ENCODE results near the gene BCAT1. TPM values are rescaled to one million over a fixed set of nuclear protein-coding genes. Genes with fewer than 3 reads are reported as not detected.
"Not testable (repeated sequence)": the region's sequence is repeated elsewhere in the genome, so short reads cannot be mapped to it uniquely, and the experiment has no call there.

The BCAT1 gene
- total RNA-seq, 1 experiment from 2014 or later = 5.8 TPM

DNA sequence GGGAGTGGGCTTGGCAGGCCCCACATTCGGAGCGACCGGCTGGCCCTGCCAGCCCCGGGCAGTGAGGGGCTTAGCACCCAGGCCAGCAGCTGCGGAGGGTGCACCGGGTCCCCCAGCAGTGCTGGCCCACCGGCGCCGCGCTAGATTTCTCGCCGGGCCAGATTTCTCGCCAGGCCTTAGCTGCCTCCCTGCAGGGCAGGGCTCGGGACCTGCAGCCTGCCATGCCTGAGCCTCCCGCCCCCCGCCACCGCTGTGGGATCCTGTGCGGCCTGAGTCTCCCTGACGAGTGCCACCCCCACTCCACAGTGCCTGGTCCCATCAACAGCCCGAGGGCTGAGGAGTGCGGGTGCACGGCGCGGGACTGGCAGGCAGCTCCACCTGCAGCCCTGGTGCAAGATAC, 82.8 kb downstream of the BCAT1 start:
- intact Hi-C loops (cut with micrococcal nuclease; ENCODE audit: unreplicated experiment); H3K4me3 ChIP-seq (ENCODE audit: low read depth in 2 of 2, low read length in 2 of 2); CTCF ChIA-PET; BruUV-seq (replicated peaks); H3K27me3 ChIP-seq (ENCODE audit: control insufficient read depth, insufficient read depth, low read length); H3K9me3 ChIP-seq (ENCODE audit: control insufficient read depth, insufficient read depth, low read depth, low read length); H3K36me3 ChIP-seq (ENCODE audit: control insufficient read depth, insufficient read depth, low read length); H3K4me1 ChIP-seq (ENCODE audit: control insufficient read depth, insufficient read depth, low read length); DNase-seq (ENCODE audit: low read depth, low spot score); POLR2A ChIA-PET; H3K27ac ChIP-seq (ENCODE audit: low read length); ATAC-seq; in situ Hi-C loops (cut with HindIII; ENCODE audit: low pct_unique_long_range_greater_than_20kb, low sequenced_read_pairs): not testable (repeated sequence)

DNA sequence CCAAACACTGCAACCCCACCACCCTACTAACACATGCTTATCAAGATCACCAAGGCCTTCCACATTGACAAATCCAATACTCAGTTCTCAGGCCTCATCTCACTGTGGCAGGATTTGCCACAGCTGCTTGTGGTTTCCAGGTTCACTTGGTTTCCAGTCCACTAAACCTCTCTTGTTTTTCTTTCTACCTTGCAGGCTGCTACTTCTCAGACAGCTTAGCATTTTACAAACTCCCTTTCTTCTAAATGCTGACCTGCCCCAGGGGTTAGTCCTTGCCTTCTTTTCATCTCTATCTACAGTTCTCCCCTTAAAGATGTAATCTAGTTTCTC, 84.1 kb downstream of the BCAT1 start:
- H3K9me3 ChIP-seq (ENCODE audit: control insufficient read depth, insufficient read depth, low read depth, low read length) = no peaks in the 10 kb centered on the region
- intact Hi-C loops (cut with micrococcal nuclease; ENCODE audit: unreplicated experiment) (no loop called here), in situ Hi-C loops (cut with HindIII; ENCODE audit: low pct_unique_long_range_greater_than_20kb, low sequenced_read_pairs) (no loop called here)
- no peaks in the 10 kb centered on the region for H3K4me1 ChIP-seq (ENCODE audit: control insufficient read depth, insufficient read depth, low read length)
- DNase-seq (ENCODE audit: low read depth, low spot score) = no peak
- H3K27ac ChIP-seq (ENCODE audit: low read length) = no peak overlapping the region
- ChIA-PET CTCF (no interaction called here), POLR2A (no interaction called here)
- TF ChIP-seq TCF7L2 (IDR thresholded peaks at IDR 0.05; ENCODE audit: low read depth, low read length) (no peak), POLR2AphosphoS5 (IDR thresholded peaks at IDR 0.05; ENCODE audit: low read depth, low read length) (no peak), SIN3A (IDR thresholded peaks at IDR 0.05; ENCODE audit: borderline replicate concordance, insufficient read depth, low read depth, low read length) (no peak)
- TF ChIP-seq, protein P1, sequence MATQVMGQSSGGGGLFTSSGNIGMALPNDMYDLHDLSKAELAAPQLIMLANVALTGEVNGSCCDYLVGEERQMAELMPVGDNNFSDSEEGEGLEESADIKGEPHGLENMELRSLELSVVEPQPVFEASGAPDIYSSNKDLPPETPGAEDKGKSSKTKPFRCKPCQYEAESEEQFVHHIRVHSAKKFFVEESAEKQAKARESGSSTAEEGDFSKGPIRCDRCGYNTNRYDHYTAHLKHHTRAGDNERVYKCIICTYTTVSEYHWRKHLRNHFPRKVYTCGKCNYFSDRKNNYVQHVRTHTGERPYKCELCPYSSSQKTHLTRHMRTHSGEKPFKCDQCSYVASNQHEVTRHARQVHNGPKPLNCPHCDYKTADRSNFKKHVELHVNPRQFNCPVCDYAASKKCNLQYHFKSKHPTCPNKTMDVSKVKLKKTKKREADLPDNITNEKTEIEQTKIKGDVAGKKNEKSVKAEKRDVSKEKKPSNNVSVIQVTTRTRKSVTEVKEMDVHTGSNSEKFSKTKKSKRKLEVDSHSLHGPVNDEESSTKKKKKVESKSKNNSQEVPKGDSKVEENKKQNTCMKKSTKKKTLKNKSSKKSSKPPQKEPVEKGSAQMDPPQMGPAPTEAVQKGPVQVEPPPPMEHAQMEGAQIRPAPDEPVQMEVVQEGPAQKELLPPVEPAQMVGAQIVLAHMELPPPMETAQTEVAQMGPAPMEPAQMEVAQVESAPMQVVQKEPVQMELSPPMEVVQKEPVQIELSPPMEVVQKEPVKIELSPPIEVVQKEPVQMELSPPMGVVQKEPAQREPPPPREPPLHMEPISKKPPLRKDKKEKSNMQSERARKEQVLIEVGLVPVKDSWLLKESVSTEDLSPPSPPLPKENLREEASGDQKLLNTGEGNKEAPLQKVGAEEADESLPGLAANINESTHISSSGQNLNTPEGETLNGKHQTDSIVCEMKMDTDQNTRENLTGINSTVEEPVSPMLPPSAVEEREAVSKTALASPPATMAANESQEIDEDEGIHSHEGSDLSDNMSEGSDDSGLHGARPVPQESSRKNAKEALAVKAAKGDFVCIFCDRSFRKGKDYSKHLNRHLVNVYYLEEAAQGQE (IDR thresholded peaks at IDR 0.05; ENCODE audit: insufficient read depth in 1 of 2, low read depth in 2 of 2, low read length in 1 of 2) = no peak
- TF ChIP-seq, protein P2, sequence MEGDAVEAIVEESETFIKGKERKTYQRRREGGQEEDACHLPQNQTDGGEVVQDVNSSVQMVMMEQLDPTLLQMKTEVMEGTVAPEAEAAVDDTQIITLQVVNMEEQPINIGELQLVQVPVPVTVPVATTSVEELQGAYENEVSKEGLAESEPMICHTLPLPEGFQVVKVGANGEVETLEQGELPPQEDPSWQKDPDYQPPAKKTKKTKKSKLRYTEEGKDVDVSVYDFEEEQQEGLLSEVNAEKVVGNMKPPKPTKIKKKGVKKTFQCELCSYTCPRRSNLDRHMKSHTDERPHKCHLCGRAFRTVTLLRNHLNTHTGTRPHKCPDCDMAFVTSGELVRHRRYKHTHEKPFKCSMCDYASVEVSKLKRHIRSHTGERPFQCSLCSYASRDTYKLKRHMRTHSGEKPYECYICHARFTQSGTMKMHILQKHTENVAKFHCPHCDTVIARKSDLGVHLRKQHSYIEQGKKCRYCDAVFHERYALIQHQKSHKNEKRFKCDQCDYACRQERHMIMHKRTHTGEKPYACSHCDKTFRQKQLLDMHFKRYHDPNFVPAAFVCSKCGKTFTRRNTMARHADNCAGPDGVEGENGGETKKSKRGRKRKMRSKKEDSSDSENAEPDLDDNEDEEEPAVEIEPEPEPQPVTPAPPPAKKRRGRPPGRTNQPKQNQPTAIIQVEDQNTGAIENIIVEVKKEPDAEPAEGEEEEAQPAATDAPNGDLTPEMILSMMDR (IDR thresholded peaks at IDR 0.05) = no peak
- no TSS peak for BruUV-seq (replicated peaks)
- H3K36me3 ChIP-seq (ENCODE audit: control insufficient read depth, insufficient read depth, low read length) = no peaks in the 10 kb centered on the region
- H3K27me3 ChIP-seq (ENCODE audit: control insufficient read depth, insufficient read depth, low read length) = no peaks in the 10 kb centered on the region
- no peak overlapping the region for H3K4me3 ChIP-seq (ENCODE audit: low read depth in 2 of 2, low read length in 2 of 2)
- ATAC-seq = no peak

DNA sequence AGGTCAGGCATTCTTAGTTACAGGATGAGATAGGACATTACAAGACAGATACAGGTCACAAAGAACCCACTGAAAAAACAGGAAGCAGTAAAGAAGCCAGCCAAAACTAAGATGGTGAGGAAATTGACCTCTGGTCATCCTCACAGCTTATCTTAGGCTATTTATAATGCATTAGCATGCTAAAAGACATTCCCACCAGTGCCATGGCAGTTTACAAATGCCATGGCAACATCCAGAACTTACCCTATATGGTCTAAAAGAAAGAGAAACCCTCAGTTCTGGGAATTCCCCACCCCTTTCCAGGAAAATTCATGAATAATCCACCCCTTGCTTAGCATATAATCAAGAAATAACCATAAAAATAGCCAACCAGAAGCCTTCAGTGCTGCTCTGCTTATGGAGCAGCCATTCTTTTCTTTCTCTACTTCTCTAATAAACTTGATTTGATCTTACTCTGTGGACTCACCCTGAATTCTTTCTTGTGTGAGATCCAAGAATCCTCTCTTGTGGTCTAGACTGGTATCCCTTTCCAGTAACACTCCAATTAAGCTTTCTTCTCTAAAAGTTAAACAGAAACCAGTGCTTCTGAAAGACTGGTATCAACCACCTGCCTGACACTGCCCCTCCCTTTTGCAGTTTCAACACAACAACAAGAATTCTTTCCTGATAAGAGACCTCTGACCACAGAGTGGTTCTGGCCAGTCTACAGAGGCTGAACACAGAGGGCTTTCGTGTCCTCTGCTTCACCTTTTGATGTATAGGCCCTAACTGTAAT, 86.9 kb downstream of the BCAT1 start:
- in situ Hi-C loops (cut with HindIII; ENCODE audit: low pct_unique_long_range_greater_than_20kb, low sequenced_read_pairs) = no loop called here
- CTCF ChIA-PET = no interaction called here
- no peaks in the 10 kb centered on the region for H3K36me3 ChIP-seq (ENCODE audit: control insufficient read depth, insufficient read depth, low read length)
- H3K9me3 ChIP-seq (ENCODE audit: control insufficient read depth, insufficient read depth, low read depth, low read length) = no peaks in the 10 kb centered on the region
- H3K4me1 ChIP-seq (ENCODE audit: control insufficient read depth, insufficient read depth, low read length) = no peaks in the 10 kb centered on the region
- no peak for TF ChIP-seq SIN3A (IDR thresholded peaks at IDR 0.05; ENCODE audit: borderline replicate concordance, insufficient read depth, low read depth, low read length)
- TF ChIP-seq TCF7L2 (IDR thresholded peaks at IDR 0.05; ENCODE audit: low read depth, low read length) = no peak
- TF ChIP-seq, protein P1 (IDR thresholded peaks at IDR 0.05; ENCODE audit: insufficient read depth in 1 of 2, low read depth in 2 of 2, low read length in 1 of 2) = no peak
- TF ChIP-seq, protein P2 (IDR thresholded peaks at IDR 0.05) = no peak
- TF ChIP-seq POLR2AphosphoS5 (IDR thresholded peaks at IDR 0.05; ENCODE audit: low read depth, low read length) = no peak
- POLR2A ChIA-PET = no interaction called here
- DNase-seq (ENCODE audit: low read depth, low spot score) (no peak), ATAC-seq (no peak)
- intact Hi-C loops (cut with micrococcal nuclease; ENCODE audit: unreplicated experiment) = no loop called here
- H3K4me3 ChIP-seq (ENCODE audit: low read depth in 2 of 2, low read length in 2 of 2) = no peak overlapping the region
- no peaks in the 10 kb centered on the region for H3K27me3 ChIP-seq (ENCODE audit: control insufficient read depth, insufficient read depth, low read length)
- BruUV-seq (replicated peaks) = no TSS peak
- no peak overlapping the region for H3K27ac ChIP-seq (ENCODE audit: low read length)
